ENCODE data around the gene DLGAP1.

- TF ChIP-seq CTCF (IDR thresholded peaks at IDR 0.05) (no peak), ZFX (IDR thresholded peaks at IDR 0.05; ENCODE audit: borderline replicate concordance) (no peak)
Observed at GRCh38 chr18:3514312-3515216, 940.5 kb downstream of the DLGAP1 start.
